Kidney (tissue), 14 donors: ENCODE results near the gene GABBR2. TPM values are rescaled to one million over a fixed set of nuclear protein-coding genes. Genes with fewer than 3 reads are reported as not detected.

Experiments used
- DNase-seq, 5 donors: peaks; one replicate each; pipeline ENCODE4 v3.0.0-alpha.2; 2013 to 2020
- FAIRE-seq: peaks from 2 replicates; lab custom pipeline; 2012; peaks lifted over from hg19 to GRCh38; lab: Jason Lieb, UNC
- H3K27ac ChIP-seq, 2 donors: one replicate each; pipeline ENCODE4 v1.7.0; 2013; ENCODE audit warnings: low read depth in 2 of 2, low read length in 2 of 2, inconsistent platforms in 1 of 2
- H3K27me3 ChIP-seq: one replicate; pipeline ENCODE4 v1.7.1; 2013; ENCODE audit warnings: low read length, inconsistent platforms; ENCODE audit not compliant: control insufficient read depth, insufficient read depth
- H3K36me3 ChIP-seq, 3 donors: one replicate each; pipeline versions ENCODE4 v1.7.0 to v1.7.1; 2013; ENCODE audit warnings: low read length in 3 of 3, control low read depth in 1 of 3, inconsistent platforms in 1 of 3; ENCODE audit not compliant: insufficient read depth in 3 of 3, control insufficient read depth in 2 of 3
- H3K4me1 ChIP-seq, 3 donors: one replicate each; pipeline versions ENCODE4 v1.7.0 to v1.7.1; 2013; ENCODE audit warnings: low read length in 3 of 3, inconsistent platforms in 1 of 3, low read depth in 1 of 3; ENCODE audit not compliant: control insufficient read depth in 2 of 3, insufficient read depth in 2 of 3
- H3K4me3 ChIP-seq, 3 donors: one replicate each; pipeline versions ENCODE4 v1.7.0 to v1.8.1; 2013; ENCODE audit warnings: low read length in 3 of 3, control low read depth in 1 of 3, inconsistent platforms in 1 of 3
- H3K9ac ChIP-seq, 3 donors: one replicate each; pipeline versions ENCODE4 v1.7.0 to v1.7.1; 2013; ENCODE audit warnings: low read length in 3 of 3, control low read depth in 1 of 3, inconsistent platforms in 1 of 3
- H3K9me3 ChIP-seq, 3 donors: one replicate each; pipeline versions ENCODE4 v1.7.0 to v1.7.1; 2013; ENCODE audit warnings: low read length in 3 of 3, control low read depth in 1 of 3, inconsistent platforms in 1 of 3; ENCODE audit not compliant: control insufficient read depth in 2 of 3, insufficient read depth in 1 of 3
- intact Hi-C: fragments of 100-400 bp; cut with DNase I; formaldehyde crosslinking; loops from one replicate; pipeline ENCODE4 v1.11.1; 2022
- polyA plus RNA-seq: library from polyadenylated mRNA; stranded (reverse); fragments of 350-450 nt; fragmentation: Illumina TruSeq; extraction: RNeasy Lipid Tissue Mini Kit (QIAGEN cat#74804); gene quantifications from one replicate; pipeline ENCODE4 v1.2.3, GENCODE V29; 2014; ENCODE audit warnings: low read depth, low replicate concordance; ENCODE audit not compliant: insufficient read depth
- total RNA-seq: library from RNA; stranded (reverse); fragmentation: NEBNext Ultra II Directional; extraction: Animal tissue kit (Norgen Biotek cat#: 25700); gene quantifications from one replicate; pipeline ENCODE4 v1.2.1, GENCODE V29; 2021
- TF ChIP-seq, protein P1 (sequence below): IDR thresholded peaks from 3 replicates; pipeline ENCODE4 v1.5.1; 2012; ENCODE audit warnings: mild to moderate bottlenecking, moderate library complexity, borderline replicate concordance; ENCODE audit not compliant: insufficient read depth; ENCODE audit errors: extremely low read depth
- donor health status: control.
- donor health status: control.
- donor health status: control.
- donor health status: control.
- donor health status: control.
- donor health status: DM: yes; HTN: yes; CAD: no.
- donor health status: Normal renal cell carcinoma (clear cell type).

Gene GABBR2
- total and polyA plus RNA-seq, 2 donors from 2014 or later = 0.06 TPM; not detected in 1

DNA sequence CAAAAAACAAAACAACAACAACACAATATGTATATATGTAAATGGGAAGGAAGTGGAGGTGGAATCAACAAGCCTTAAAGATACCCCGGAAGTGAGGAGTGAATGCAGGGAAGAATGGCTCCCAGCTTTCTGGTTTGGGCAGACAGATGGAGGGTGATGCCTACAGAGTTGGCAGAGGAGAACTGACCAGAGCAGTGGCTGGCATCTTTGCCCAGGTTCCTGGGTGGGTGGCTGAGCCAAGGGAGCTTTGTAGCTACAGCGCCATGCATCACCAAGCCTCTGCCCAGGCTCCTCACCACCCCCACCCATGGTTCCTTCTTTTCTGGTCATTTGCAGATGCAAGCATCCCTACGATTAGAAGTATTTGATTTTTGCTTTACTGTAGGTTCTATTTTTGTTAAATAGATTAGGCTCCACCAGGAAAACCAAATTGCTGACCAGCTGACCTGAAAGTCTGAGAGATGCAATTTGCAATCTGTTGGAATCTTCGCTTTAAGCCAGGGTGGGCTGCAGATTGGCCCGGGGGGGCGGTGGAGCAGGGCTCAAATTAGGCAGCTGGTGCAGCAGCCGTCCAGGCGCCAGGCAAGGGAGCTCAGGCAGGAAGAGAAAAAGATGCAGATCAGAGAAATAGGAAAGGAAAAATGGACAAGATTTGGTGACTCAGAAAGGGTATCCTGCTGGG lies 290.0 kb downstream of the GABBR2 start:
- no peak overlapping the region for H3K4me3 ChIP-seq
- H3K27ac ChIP-seq = no peak overlapping the region
- TF ChIP-seq, protein P1, sequence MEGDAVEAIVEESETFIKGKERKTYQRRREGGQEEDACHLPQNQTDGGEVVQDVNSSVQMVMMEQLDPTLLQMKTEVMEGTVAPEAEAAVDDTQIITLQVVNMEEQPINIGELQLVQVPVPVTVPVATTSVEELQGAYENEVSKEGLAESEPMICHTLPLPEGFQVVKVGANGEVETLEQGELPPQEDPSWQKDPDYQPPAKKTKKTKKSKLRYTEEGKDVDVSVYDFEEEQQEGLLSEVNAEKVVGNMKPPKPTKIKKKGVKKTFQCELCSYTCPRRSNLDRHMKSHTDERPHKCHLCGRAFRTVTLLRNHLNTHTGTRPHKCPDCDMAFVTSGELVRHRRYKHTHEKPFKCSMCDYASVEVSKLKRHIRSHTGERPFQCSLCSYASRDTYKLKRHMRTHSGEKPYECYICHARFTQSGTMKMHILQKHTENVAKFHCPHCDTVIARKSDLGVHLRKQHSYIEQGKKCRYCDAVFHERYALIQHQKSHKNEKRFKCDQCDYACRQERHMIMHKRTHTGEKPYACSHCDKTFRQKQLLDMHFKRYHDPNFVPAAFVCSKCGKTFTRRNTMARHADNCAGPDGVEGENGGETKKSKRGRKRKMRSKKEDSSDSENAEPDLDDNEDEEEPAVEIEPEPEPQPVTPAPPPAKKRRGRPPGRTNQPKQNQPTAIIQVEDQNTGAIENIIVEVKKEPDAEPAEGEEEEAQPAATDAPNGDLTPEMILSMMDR = no peak
- H3K9me3 ChIP-seq = no peaks in the 10 kb centered on the region
- H3K4me1 ChIP-seq = no peaks in the 10 kb centered on the region
- FAIRE-seq (no peak), DNase-seq (no peak)
- intact Hi-C loops = no loop called here
- H3K36me3 ChIP-seq = no peaks in the 10 kb centered on the region
- no peaks in the 10 kb centered on the region for H3K27me3 ChIP-seq
- no peak overlapping the region for H3K9ac ChIP-seq

DNA sequence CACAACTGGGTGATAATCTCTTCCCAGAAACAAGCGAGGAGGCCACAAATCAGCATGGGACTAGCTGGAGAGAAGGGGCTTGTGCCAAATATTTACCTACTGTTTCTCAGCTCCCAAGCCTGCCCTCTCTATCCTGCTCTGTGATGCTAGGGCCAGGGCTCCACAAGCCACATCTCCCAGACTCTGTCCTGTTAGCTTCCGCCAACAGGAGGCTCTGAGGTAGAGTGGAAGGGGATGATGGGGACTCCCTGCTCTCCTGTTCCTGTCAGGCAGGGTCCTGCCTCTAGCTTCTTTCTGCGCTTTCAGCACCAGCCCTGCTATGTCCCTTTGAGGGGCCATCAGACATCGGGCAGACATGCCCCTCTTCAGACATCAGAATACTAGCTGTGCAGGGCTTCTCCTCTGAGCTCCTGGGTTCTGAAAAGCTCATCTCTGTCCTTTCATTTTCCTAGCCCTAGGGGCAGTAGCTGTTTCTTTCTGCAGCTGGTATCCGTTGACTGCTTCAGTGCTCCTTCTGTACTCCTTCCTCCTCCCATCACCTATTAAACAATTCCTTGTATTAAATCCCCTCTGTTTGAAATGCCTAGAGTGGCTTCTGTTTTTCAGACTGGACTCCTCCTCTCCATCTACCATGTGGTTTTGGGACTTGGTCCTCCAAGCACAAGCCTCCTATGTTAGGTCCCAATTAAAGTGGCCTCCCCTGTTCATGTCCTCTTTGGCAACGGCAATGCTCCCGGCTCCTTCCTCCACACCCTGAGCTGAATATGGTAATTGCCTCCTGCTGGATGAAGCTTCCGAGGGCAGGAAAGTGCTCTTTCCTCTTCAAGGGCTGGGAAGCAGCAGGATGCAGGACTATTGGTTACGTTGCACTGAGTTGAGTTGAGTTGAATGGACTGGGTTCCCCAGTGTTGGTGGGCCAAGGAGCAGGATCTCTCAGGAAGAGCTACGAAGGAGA lies 292.2 kb downstream of the GABBR2 start:
- no peaks in the 10 kb centered on the region for H3K9me3 ChIP-seq
- DNase-seq (no peak), FAIRE-seq (no peak)
- no peak overlapping the region for H3K9ac ChIP-seq
- H3K27me3 ChIP-seq = no peaks in the 10 kb centered on the region
- H3K4me3 ChIP-seq = no peak overlapping the region
- TF ChIP-seq, protein P1 = no peak
- H3K27ac ChIP-seq = no peak overlapping the region
- no peaks in the 10 kb centered on the region for H3K4me1 ChIP-seq
- H3K36me3 ChIP-seq = no peaks in the 10 kb centered on the region
- intact Hi-C loops = no loop called here

DNA sequence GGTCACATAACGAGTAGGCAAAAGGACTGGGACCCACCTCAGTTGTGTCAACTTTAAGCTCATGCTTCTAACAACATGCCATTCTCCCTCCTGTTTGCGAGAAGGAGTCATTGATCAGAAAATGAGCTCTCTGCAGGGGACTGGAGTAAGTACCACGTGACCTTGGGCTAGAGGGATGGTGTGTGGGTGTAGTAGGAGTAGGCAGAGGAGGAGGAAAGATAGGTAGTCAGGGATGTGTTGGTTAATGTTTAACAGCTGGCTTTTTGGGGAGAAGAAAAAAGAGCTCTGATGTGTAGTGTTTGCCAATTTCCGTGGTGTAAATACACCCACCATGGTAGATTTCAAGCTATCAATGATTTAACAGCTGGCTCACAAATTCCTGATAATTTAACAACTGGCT lies 293.0 kb downstream of the GABBR2 start:
- no peak overlapping the region for H3K9ac ChIP-seq
- TF ChIP-seq, protein P1 = no peak
- intact Hi-C loops = no loop called here
- H3K9me3 ChIP-seq = no peaks in the 10 kb centered on the region
- no peaks in the 10 kb centered on the region for H3K4me1 ChIP-seq
- no peak for DNase-seq
- H3K27me3 ChIP-seq = no peaks in the 10 kb centered on the region
- no peak overlapping the region for H3K27ac ChIP-seq
- FAIRE-seq = no peak
- no peaks in the 10 kb centered on the region for H3K36me3 ChIP-seq
- no peak overlapping the region for H3K4me3 ChIP-seq
